Ishikawa (cell line): ENCODE results near the gene SLC26A6.

Experiments used
- EGR1 ChIP-seq: IDR thresholded peaks from 2 replicates; pipeline ENCODE4 v1.6.1; 2012
- EP300 ChIP-seq: IDR thresholded peaks from 2 replicates; pipeline ENCODE4 v1.6.1; 2012; ENCODE audit warnings: borderline replicate concordance
- TEAD4 ChIP-seq: IDR thresholded peaks from 2 replicates; pipeline ENCODE4 v1.6.1; 2012
- YY1 ChIP-seq: IDR thresholded peaks from 2 replicates; pipeline ENCODE4 v1.6.1; 2012; ENCODE audit warnings: low read depth

DNA sequence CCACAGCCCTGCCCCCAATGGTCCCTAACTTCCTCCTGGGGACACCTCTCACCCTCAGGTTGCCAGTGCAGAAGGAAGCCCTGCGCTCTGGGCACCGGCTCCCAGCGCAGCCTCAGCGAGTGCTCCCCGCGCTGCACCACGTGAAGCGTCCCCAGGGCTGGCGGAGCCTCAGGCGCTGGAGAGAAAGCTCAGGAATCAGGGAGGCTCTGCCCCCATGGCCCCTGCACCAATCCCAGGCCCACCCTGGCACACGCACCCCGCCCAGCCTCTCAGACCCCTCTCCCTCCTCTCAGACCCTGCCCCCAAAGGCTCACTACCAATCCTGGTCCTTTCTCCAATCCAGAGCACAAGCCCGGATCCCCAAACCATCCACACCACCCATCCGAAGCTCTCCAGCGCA, 47.0 kb downstream of the SLC26A6 start:
- TF ChIP-seq YY1 (no peak), EGR1 (no peak), EP300 (no peak), TEAD4 (no peak)
